DND-41 (cell line): ENCODE measurements around the gene TAB2.

Experiments
- ATAC-seq: fragments of 200-7000 bp; cut with Tn5 transposase; 3 replicates; pipeline ENCODE4 v1.9.1; 2021; ENCODE audit warnings: low read depth; ENCODE audit not compliant: insufficient read depth
- DNase-seq: peaks from one replicate; pipeline ENCODE4 v3.0.0-alpha.2; 2020
- H2AFZ ChIP-seq: 2 replicates; pipeline ENCODE4 v1.6.0; 2012; ENCODE audit warnings: low read depth, low read length
- H3K27ac ChIP-seq: 2 replicates; pipeline ENCODE4 v1.5.1; 2012; ENCODE audit warnings: low read length, inconsistent platforms
- H3K27me3 ChIP-seq: fragments of 200-600 bp; sonication (generic); 2 replicates; pipeline ENCODE4 v1.6.0; 2012; ENCODE audit warnings: low read length, mild to moderate bottlenecking, inconsistent platforms; ENCODE audit not compliant: insufficient read depth, poor library complexity
- H3K36me3 ChIP-seq: 2 replicates; pipeline ENCODE4 v1.5.1; 2012; ENCODE audit warnings: low read length, inconsistent platforms; ENCODE audit not compliant: insufficient read depth
- H3K4me1 ChIP-seq: 2 replicates; pipeline ENCODE4 v1.5.1; 2012; ENCODE audit warnings: mild to moderate bottlenecking, low read length; ENCODE audit not compliant: insufficient read depth
- H3K4me2 ChIP-seq: 2 replicates; pipeline ENCODE4 v1.6.0; 2012; ENCODE audit warnings: mild to moderate bottlenecking, moderate library complexity, low read length, inconsistent platforms; ENCODE audit not compliant: insufficient read depth
- H3K4me3 ChIP-seq, 2 experiments: fragments of 200-600 bp in 1 of 2; shearing (Covaris generic) in 1 of 2; 2 replicates each; pipeline ENCODE4 v1.5.1; 2012 to 2016; ENCODE audit warnings: inconsistent platforms in 2 of 2, low read length in 2 of 2, mild to moderate bottlenecking in 2 of 2, low read depth in 1 of 2, moderate library complexity in 1 of 2
- H3K79me2 ChIP-seq: 2 replicates; pipeline ENCODE4 v1.6.0; 2012; ENCODE audit warnings: low read length, inconsistent platforms; ENCODE audit not compliant: insufficient read depth
- H3K9ac ChIP-seq: 2 replicates; pipeline ENCODE4 v1.6.0; 2012; ENCODE audit warnings: low read depth, mild to moderate bottlenecking, inconsistent platforms, low read length, moderate library complexity
- H3K9me3 ChIP-seq: 2 replicates; pipeline ENCODE4 v1.5.1; 2012; ENCODE audit warnings: low read length, moderate library complexity, mild to moderate bottlenecking, inconsistent platforms; ENCODE audit not compliant: insufficient read depth, severe bottlenecking
- H4K20me1 ChIP-seq: 2 replicates; pipeline ENCODE4 v1.6.0; 2012; ENCODE audit warnings: low read length; ENCODE audit not compliant: insufficient read depth
- EZH2 ChIP-seq: IDR thresholded peaks from 3 replicates; pipeline ENCODE4 v1.6.1; 2012; ENCODE audit warnings: borderline replicate concordance, low read depth, mild to moderate bottlenecking, moderate library complexity, low read length, inconsistent platforms; ENCODE audit not compliant: severe bottlenecking
- TF ChIP-seq, protein P1 (sequence below): IDR thresholded peaks from 2 replicates; pipeline ENCODE4 v1.5.1; 2012; ENCODE audit warnings: borderline replicate concordance, low read length, moderate library complexity, mild to moderate bottlenecking; ENCODE audit not compliant: poor library complexity, severe bottlenecking; ENCODE audit errors: extremely low read depth

TAB2 gene, protein sequence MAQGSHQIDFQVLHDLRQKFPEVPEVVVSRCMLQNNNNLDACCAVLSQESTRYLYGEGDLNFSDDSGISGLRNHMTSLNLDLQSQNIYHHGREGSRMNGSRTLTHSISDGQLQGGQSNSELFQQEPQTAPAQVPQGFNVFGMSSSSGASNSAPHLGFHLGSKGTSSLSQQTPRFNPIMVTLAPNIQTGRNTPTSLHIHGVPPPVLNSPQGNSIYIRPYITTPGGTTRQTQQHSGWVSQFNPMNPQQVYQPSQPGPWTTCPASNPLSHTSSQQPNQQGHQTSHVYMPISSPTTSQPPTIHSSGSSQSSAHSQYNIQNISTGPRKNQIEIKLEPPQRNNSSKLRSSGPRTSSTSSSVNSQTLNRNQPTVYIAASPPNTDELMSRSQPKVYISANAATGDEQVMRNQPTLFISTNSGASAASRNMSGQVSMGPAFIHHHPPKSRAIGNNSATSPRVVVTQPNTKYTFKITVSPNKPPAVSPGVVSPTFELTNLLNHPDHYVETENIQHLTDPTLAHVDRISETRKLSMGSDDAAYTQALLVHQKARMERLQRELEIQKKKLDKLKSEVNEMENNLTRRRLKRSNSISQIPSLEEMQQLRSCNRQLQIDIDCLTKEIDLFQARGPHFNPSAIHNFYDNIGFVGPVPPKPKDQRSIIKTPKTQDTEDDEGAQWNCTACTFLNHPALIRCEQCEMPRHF

GRCh38 chr6:149317644-149318571 lies at the start of gene TAB2:
TSS of gene TAB2 (plus strand) at chr6:149317712. CDS start at chr6:149369998, 52,286 bp downstream.
- Histone ChIP-seq H3K9ac (peak within 1 kb of the TSS; percentile 93), H3K27ac (peak within 1 kb of the TSS; percentile 92), H2AFZ (peak within 1 kb of the TSS; percentile 75), H3K4me3 (peak within 1 kb of the TSS; percentile 62 to 78), H3K4me1 (peaks cover 52% of the 10 kb centered on the region), H3K36me3 (peaks cover 2% of the 10 kb centered on the region; the same call in 1 of the 2 replicates), H3K79me2 (peaks cover 55% of the 10 kb centered on the region), H3K4me2 (peak within 1 kb of the TSS; percentile 73), H4K20me1 (peaks cover 25% of the 10 kb centered on the region; the same call in 1 of the 2 replicates), H3K9me3 (no peaks in the 10 kb centered on the region), H3K27me3 (no peaks in the 10 kb centered on the region)
- TF ChIP-seq, protein P1, sequence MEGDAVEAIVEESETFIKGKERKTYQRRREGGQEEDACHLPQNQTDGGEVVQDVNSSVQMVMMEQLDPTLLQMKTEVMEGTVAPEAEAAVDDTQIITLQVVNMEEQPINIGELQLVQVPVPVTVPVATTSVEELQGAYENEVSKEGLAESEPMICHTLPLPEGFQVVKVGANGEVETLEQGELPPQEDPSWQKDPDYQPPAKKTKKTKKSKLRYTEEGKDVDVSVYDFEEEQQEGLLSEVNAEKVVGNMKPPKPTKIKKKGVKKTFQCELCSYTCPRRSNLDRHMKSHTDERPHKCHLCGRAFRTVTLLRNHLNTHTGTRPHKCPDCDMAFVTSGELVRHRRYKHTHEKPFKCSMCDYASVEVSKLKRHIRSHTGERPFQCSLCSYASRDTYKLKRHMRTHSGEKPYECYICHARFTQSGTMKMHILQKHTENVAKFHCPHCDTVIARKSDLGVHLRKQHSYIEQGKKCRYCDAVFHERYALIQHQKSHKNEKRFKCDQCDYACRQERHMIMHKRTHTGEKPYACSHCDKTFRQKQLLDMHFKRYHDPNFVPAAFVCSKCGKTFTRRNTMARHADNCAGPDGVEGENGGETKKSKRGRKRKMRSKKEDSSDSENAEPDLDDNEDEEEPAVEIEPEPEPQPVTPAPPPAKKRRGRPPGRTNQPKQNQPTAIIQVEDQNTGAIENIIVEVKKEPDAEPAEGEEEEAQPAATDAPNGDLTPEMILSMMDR: no peak
- TF ChIP-seq EZH2: no peak
- DNase-seq (peak; percentile 72), ATAC-seq (peak; percentile 40)

DNA sequence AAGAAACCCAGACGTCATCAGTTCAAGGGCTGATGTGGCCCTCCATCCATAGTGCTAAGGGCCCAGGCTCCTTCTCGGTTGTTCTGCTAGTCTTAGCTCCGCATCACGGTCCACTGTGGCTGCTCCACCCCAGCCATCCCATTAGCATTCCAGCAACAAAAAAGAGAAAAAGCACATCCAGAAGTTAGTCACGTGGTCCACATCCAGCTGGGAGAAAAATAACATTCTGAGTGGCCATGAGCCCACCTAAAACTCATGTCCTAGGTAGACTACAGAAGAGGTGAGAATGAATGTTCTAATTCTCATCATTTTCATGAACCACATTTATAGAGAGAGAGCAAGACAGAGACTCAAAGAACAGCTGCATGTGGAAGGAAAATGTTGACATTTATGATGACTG lies 49.4 kb upstream of the TAB2 start:
- Histone ChIP-seq H3K27me3 (no peaks in the 10 kb centered on the region), H4K20me1 (no peaks in the 10 kb centered on the region), H3K27ac (no peak overlapping the region), H3K9ac (no peak overlapping the region), H3K4me2 (no peak overlapping the region), H3K79me2 (no peaks in the 10 kb centered on the region), H3K9me3 (peaks cover 4% of the 10 kb centered on the region), H3K4me1 (peaks cover 16% of the 10 kb centered on the region), H3K36me3 (no peaks in the 10 kb centered on the region), H3K4me3 (no peak overlapping the region), H2AFZ (no peak overlapping the region)
- TF ChIP-seq EZH2: no peak
- TF ChIP-seq, protein P1: no peak
- ATAC-seq: no peak
- DNase-seq: no peak

- Histone ChIP-seq H4K20me1 (no peaks in the 10 kb centered on the region), H3K27ac (no peak overlapping the region), H3K4me3 (no peak overlapping the region), H3K9me3 (peaks cover 4% of the 10 kb centered on the region), H2AFZ (no peak overlapping the region), H3K4me1 (peaks cover 16% of the 10 kb centered on the region), H3K4me2 (no peak overlapping the region), H3K79me2 (no peaks in the 10 kb centered on the region), H3K36me3 (no peaks in the 10 kb centered on the region), H3K9ac (no peak overlapping the region), H3K27me3 (no peaks in the 10 kb centered on the region)
- no peak for TF ChIP-seq EZH2
- TF ChIP-seq, protein P1: no peak
- DNase-seq: no peak
- no peak for ATAC-seq
Observed at GRCh38 chr6:149268768-149269167, 48.7 kb upstream of the TAB2 start.
